Right renal pelvis (tissue), 4 donors: ENCODE data around the gene MFRP. TPM values are rescaled to one million over a fixed set of nuclear protein-coding genes. Genes with fewer than 3 reads are reported as not detected.

Source experiments
- DNase-seq, 4 donors: peaks; one replicate each; pipeline ENCODE4 v3.0.0-alpha.2; 2013; ENCODE audit warnings: low read depth in 4 of 4, low spot score in 3 of 4, missing footprints in 1 of 4
- polyA plus RNA-seq, 4 donors: library from polyadenylated mRNA; unstranded; fragments of 120-200 nt; gene quantifications; one replicate each; pipeline ENCODE4 v1.2.1, GENCODE V29; 2013; ENCODE audit not compliant: insufficient read length in 4 of 4

MFRP gene
- polyA plus RNA-seq, 4 donors: not detected

DNA sequence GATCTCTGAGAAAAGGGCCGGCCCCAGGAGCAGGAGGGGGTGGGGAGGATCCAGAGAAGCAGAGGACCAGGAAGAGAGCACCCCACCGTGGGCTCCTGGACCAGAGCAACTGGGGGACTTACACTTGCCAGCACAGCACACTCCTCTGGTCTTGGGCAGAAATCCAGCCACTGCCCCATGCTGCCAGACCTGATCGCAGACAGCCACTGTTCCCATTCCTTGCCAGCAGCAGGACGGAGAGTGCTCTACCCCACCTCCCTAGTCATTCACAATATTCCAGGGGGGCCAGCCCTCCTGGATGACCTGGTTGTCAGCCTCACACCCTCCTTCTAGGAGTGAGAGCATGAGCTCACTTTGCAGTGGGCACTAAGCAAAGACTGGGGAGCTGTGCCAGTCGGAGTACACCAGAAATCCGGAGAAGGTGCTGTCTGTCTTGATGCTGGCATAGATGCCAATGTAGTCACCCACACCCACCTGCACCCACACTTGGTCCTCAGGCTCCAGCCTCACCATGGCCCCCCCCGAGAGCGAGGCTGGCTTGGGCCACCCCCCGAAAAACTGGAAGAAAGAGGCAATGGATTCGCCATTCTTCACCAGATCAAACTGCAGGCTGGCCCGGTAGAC lies 7.4 kb downstream of the MFRP start:
- no peak for DNase-seq

- DNase-seq: no peak
Measured at GRCh38 chr11:119338318-119338890, 8.1 kb downstream of the MFRP start.

- DNase-seq: no peak
Measured at GRCh38 chr11:119337581-119338317, 8.8 kb downstream of the MFRP start.

DNA sequence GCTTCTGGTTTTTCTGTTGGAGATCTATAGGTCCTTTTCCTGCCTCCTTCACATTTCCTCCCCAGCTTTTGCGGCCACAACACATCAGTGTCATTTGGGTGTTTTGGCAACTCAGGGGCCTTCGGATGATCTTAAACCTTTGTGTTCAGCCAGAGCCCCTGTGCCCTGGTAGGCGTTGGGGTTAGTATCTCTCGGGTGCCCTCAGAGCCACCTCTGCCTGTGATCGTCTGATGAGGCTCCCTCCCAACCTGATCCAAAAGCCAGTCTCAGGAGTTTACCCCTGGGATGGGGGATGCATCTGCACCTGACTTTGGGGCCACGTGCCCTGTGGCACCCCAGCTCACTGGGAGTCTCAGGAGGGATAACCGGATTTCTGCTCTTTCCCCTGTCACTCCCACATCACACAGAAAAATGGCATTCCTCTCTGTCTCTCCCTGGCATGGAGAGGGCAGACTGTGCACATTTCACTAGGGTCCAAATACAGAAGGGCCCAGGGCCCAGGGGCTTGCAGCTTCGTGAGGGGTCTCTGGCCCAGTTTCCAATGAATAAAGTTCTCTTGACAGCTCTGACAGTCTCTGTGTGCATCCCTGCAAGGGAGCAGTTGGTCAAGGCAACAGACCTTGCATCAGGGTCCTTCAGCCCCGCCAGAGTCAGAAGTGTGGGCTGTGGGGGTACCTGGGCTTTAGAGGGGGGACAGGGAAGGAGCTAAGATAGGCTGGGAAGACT lies 9.6 kb downstream of the MFRP start:
- no peak for DNase-seq

DNA sequence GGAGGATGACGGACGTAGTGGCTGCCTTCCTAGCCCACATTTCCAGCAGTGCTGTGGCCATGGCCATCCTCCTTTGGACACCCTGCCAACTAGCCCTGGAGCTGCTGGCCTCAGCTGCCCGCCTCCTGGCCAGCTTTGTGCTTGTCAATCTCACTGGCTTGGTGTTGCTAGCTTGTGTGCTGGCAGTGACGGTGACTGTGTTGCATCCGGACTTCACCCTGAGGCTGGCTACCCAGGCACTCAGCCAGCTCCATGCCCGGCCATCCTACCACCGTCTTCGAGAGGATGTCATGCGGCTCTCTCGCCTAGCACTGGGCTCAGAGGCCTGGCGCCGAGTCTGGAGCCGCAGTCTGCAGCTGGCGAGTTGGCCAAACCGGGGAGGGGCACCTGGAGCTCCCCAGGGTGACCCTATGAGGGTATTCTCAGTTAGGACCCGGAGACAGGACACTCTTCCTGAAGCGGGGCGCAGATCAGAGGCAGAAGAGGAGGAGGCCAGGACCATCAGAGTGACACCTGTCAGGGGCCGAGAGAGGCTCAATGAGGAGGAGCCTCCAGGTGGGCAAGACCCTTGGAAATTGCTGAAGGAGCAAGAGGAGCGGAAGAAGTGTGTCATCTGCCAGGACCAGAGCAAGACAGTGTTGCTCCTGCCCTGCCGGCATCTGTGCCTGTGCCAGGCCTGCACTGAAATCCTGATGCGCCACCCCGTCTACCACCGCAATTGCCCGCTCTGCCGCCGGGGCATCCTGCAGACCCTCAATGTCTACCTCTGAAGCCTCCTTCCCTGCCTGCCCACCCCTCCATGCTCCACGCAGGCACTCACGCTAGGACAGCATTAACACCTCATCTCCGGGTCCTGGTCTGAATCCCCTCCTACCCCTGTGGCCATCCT lies 10.6 kb downstream of the MFRP start:
- no peak for DNase-seq

- no peak for DNase-seq
Measured at GRCh38 chr11:119335091-119335654, 11.3 kb downstream of the MFRP start.

- peak; percentile 94 to 98 (median 96) for DNase-seq
Measured at GRCh38 chr11:119334174-119334930, 12.2 kb downstream of the MFRP start, which contains the start of gene RNF26. TSS of gene RNF26 (plus strand) at chr11:119334527. CDS start at chr11:119335123, 596 bp downstream.

DNA sequence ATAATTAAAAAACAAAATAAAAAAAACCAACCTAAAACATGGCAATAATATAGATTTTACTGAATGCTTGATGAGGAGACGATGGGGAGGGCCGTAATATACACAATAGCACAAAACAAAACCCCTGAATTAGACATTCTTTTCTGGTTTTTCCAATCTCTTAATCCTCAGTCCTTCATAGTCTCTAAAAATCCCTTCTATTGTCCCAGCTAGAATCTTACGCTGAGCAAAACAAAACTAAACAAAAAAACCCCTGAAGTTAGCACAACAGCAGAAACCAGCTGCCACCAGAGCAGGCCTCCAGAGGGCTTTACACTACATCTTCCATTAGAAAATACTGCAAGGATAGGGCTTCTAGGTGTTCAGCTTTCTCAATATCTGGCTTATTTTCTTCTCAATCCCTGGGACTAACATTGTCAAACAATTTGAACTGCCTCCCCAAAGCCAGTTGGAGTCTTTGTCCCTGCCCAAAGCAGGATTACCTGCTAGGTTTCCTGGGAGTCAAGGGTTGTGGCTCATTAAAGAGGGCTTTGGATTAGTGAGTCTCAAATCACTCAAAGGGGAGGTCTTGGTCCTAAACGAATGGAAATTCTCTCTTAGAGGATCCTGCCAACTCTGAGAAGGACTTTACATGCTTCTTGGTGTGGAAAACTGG lies 14.3 kb downstream of the MFRP start:
- no peak for DNase-seq

DNA sequence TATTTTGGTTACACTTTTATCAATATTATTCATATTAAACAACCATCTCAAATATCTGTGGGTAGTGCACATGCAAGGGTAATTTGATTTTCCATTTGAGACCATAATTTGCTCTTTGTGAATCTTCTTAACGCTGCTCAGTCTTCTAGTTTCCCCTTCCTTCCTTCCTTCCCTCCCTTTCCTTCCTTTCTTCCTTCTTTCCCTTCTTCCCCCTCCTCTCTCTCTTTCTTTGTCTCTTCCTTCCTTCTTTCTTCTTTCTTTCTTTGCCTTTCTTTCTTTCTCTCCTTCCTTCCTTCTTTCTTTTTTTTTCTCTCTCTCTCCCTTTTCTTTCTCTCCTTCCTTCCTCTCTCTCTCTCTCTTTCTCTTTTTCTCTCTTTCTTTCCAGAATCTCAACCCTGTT lies 16.3 kb downstream of the MFRP start:
- DNase-seq: no peak

DNA sequence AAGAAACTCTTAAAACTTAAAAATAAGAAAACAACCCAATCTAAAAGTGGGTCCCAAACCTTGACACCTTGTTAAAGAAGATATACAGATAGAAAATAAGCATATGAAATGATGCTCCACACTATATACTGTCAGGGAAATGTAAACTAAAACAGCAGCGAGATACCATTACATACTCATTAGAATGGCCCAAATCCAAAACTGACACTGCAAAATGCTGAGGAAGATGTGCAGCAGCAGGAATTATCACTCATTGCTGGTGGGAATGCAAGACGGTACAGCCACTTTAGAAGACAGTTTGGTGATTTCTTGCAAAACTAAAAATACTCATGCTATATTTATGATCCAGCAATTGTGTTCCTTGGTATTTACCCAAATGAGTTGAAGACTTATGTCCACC lies 17.2 kb downstream of the MFRP start:
- DNase-seq: no peak

DNA sequence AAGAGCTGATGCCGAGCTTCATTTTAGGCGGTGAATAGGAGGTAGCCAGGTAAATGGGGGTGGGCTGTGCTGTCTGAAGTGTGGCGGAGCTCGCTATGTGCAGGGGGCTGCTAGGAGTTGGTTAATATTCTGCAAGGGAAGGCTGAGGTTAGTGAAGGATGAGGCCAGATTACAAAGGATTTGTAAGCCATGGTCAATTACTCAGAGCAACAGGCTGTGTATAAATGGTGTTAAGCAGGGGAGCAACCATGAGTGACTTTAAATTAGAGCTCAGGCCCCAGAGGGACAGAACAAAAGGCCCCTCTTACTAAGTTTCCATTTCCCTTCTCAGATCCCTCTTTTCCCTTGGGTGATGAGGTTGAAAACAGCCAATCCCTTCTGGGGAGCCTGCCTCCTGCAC lies 22.3 kb downstream of the MFRP start:
- no peak for DNase-seq

DNA sequence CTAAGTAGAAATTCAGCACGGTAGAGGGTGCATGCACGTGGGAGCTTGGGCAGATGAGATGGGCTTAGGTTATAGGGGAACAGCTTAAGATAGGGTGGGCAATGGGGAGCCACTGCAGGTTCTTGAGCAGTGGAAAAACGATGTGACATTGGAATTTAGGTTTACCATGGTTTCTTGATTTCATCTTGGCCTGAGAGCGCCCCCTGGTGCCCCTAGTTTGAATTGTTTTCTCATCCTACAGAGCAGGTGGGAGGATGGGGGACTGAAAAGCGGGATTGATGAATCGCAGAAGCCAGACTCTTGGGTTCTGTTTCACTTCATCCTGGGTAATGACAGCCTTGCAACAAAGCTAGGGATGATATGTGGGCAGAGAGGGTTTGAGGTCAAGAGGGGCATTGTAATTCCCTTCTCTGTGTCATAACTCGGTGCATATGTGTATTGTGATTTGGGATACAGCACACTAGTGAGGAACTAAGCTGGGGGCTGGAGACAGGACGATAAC lies 22.9 kb downstream of the MFRP start:
- DNase-seq: no peak

GRCh38 chr11:119322921-119323531 lies 23.5 kb downstream of the MFRP start:
- DNase-seq: no peak

- no peak for DNase-seq
Measured at GRCh38 chr11:119322360-119322739, 24.2 kb downstream of the MFRP start.

DNA sequence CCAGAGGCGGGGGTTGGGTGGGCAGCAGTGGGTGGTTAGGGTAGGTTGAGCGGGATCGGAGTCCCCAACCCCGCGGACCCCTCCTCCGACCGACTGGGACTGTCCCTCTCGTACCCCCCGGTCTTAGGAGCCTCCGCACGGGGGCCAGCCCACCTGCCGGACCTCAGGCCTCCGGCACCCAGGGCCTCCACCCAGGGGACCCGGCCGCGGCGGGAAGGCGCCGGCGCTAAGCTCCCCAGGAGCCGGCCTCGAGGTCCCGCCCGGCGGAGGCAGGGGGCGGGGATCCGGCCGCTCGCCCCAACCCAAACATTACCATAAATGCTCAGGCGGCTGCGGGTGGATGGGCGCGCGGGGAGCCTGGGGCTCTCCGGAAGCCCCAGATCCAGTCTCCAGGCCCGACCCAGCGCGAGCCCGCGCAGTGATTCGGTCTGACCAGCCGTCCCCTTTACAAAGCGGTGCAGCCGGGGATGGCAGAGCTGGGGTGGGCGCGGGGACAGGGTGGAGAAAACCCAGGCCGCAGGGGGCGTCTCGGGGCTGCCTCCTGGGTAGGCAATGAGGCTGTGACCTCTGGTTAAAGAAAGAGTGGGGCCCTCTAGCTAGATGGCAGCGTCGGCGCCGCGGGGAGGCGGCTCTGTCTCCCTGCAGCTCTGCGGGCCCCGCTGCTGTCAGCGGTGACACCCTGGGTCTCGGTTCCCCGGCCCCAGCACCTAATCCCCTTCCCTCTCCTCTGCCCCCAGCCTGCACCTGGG lies 25.6 kb downstream of the MFRP start:
- DNase-seq: no peak

DNA sequence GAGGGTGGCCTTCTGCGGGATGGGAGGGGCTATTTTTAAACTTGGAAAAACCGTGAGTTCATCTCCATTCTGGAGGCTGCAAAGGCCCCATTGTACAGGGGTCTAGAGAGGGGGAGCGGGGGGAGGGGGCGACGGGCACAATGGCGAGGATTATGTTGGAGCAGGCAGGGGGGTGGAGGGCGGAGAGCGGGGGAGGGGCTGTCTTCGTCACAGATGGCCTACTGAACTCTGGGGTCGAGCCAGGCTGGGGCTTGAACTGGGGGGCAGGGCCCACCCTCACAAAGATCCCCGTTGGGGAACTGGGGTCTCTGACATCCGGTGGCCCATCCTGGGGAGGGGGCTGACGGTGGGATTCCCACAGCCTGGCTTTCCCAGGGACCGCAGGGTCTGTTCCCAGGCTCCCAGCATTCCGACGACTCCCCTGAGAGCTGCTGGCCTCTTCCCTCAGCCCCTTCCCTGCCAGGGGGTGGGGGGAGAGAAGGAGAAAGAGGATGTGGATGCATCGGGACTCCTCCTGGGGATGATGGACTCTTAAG lies 26.2 kb downstream of the MFRP start:
- no peak for DNase-seq

- no peak for DNase-seq
Measured at GRCh38 chr11:119319700-119320239, 26.7 kb downstream of the MFRP start.
